Endodermal cell (in vitro differentiated cells): ENCODE measurements around the gene CDC42BPB. TPM values are rescaled to one million over a fixed set of nuclear protein-coding genes. Genes with fewer than 3 reads are reported as not detected.

Experiments
- DNase-seq: peaks from one replicate; pipeline ENCODE4 v3.0.0-alpha.2; 2017
- H3K27ac ChIP-seq: 2 replicates; pipeline ENCODE4 v1.5.1; 2013; ENCODE audit warnings: mild to moderate bottlenecking, low read depth, low read length, moderate library complexity
- H3K27me3 ChIP-seq: 2 replicates; pipeline ENCODE4 v1.6.1; 2013; ENCODE audit warnings: mild to moderate bottlenecking, low read length, moderate library complexity; ENCODE audit not compliant: insufficient read depth, control insufficient read depth, poor library complexity, severe bottlenecking
- H3K36me3 ChIP-seq: 2 replicates; pipeline ENCODE4 v1.7.0; 2013; ENCODE audit warnings: mild to moderate bottlenecking, low read length, moderate library complexity; ENCODE audit not compliant: control insufficient read depth, insufficient read depth
- H3K4me1 ChIP-seq: one replicate; pipeline ENCODE4 v1.7.0; 2013; ENCODE audit warnings: low read length; ENCODE audit not compliant: control insufficient read depth, insufficient read depth
- H3K4me3 ChIP-seq: 2 replicates; pipeline ENCODE4 v1.5.1; 2013; ENCODE audit warnings: mild to moderate bottlenecking, low read length, moderate library complexity
- H3K9ac ChIP-seq: 2 replicates; pipeline ENCODE4 v1.6.1; 2013; ENCODE audit warnings: mild to moderate bottlenecking, low read length, moderate library complexity; ENCODE audit not compliant: poor library complexity, severe bottlenecking; ENCODE audit errors: extremely low read depth
- H3K9me3 ChIP-seq: 2 replicates; pipeline ENCODE4 v1.6.1; 2013; ENCODE audit warnings: mild to moderate bottlenecking, low read length, moderate library complexity; ENCODE audit not compliant: control insufficient read depth
- H3K27ac Mint-ChIP-seq: 2 replicates; pipeline ENCODE4 v1.8.0; 2020; ENCODE audit warnings: mixed read lengths
- H3K27me3 Mint-ChIP-seq: 2 replicates; pipeline ENCODE4 v1.8.0; 2021; ENCODE audit warnings: mild to moderate bottlenecking, mixed read lengths; ENCODE audit not compliant: insufficient read depth
- H3K36me3 Mint-ChIP-seq: 2 replicates; pipeline ENCODE4 v1.8.0; 2020; ENCODE audit warnings: low read depth, mixed read lengths
- H3K4me1 Mint-ChIP-seq: 2 replicates; pipeline ENCODE4 v1.8.0; 2020; ENCODE audit warnings: mixed read lengths
- H3K4me3 Mint-ChIP-seq: 2 replicates; pipeline ENCODE4 v1.8.0; 2020; ENCODE audit warnings: mild to moderate bottlenecking, moderate library complexity, mixed read lengths
- H3K9me3 Mint-ChIP-seq: 2 replicates; pipeline ENCODE4 v1.8.0; 2020; ENCODE audit warnings: mild to moderate bottlenecking, mixed read lengths
- CTCF ChIP-seq: fragments of 200-600 bp; sonication (generic); conservative IDR thresholded peaks from 2 replicates; pipeline ENCODE4 v1.5.0; 2021; ENCODE audit warnings: antibody characterized with exemption, mild to moderate bottlenecking
- WGBS, 2 experiments: methylation state at CpG; one replicate each; pipeline versions ENCODE4 v1.1.5 to v1.1.7; 2013; ENCODE audit warnings: missing lambda C conversion rate in 2 of 2, mixed read lengths in 1 of 2; ENCODE audit not compliant: insufficient coverage in 1 of 2, insufficient read length in 1 of 2; 5-methylcytosine and 5-hydroxymethylcytosine counted together
- total RNA-seq, 2 donors: library from RNA; stranded (reverse); fragmentation: NEBNext Ultra II Directional in 1 of 2; extraction: Animal tissue kit (Norgen Biotek cat#: 25700) in 1 of 2; gene quantifications; 2 replicates in 1 of 2; 3 replicates in 1 of 2; pipeline ENCODE4 v1.2.1, GENCODE V29; 2021

Gene CDC42BPB
- total RNA-seq, 2 donors from 2014 or later = 120 to 123 TPM

GRCh38 chr14:102932484-102933248 lies 124.7 kb downstream of the CDC42BPB start:
- no peak for TF ChIP-seq CTCF
- Mint-ChIP-seq H3K9me3 (no peaks in the 10 kb centered on the region), H3K27ac (no peak overlapping the region), H3K4me1 (no peaks in the 10 kb centered on the region), H3K27me3 (peaks cover 34% of the 10 kb centered on the region), H3K4me3 (no peak overlapping the region), H3K36me3 (peaks cover 42% of the 10 kb centered on the region)
- Histone ChIP-seq H3K27me3 (peaks cover 35% of the 10 kb centered on the region), H3K9me3 (no peaks in the 10 kb centered on the region), H3K4me1 (peaks cover 3% of the 10 kb centered on the region), H3K36me3 (peaks cover 13% of the 10 kb centered on the region), H3K4me3 (no peak overlapping the region), H3K27ac (no peak overlapping the region), H3K9ac (no peak overlapping the region)
- no peak for DNase-seq
- WGBS, 2 experiments = 93 to 94% methylated on average over 12 to 20 of the region's 26 CpGs

GRCh38 chr14:102931580-102932285 lies 125.6 kb downstream of the CDC42BPB start:
- Mint-ChIP-seq H3K36me3 (peaks cover 36% of the 10 kb centered on the region), H3K9me3 (no peaks in the 10 kb centered on the region), H3K27me3 (peaks cover 40% of the 10 kb centered on the region), H3K4me3 (no peak overlapping the region), H3K27ac (no peak overlapping the region), H3K4me1 (no peaks in the 10 kb centered on the region)
- Histone ChIP-seq H3K36me3 (peaks cover 13% of the 10 kb centered on the region), H3K9me3 (no peaks in the 10 kb centered on the region), H3K9ac (no peak overlapping the region), H3K27ac (no peak overlapping the region), H3K4me1 (peaks cover 3% of the 10 kb centered on the region), H3K4me3 (no peak overlapping the region), H3K27me3 (peaks cover 44% of the 10 kb centered on the region)
- no peak for TF ChIP-seq CTCF
- DNase-seq = no peak
- WGBS, 2 experiments = 92 to 100% methylated on average over 3 to 12 of the region's 12 CpGs

- Histone ChIP-seq H3K9ac (no peak overlapping the region), H3K9me3 (no peaks in the 10 kb centered on the region), H3K36me3 (peaks cover 7% of the 10 kb centered on the region), H3K27ac (no peak overlapping the region), H3K27me3 (peaks cover 52% of the 10 kb centered on the region), H3K4me1 (peaks cover 3% of the 10 kb centered on the region), H3K4me3 (no peak overlapping the region)
- DNase-seq = peak; percentile 82
- Mint-ChIP-seq H3K9me3 (no peaks in the 10 kb centered on the region), H3K4me3 (no peak overlapping the region), H3K4me1 (peaks cover 4% of the 10 kb centered on the region), H3K27ac (no peak overlapping the region), H3K36me3 (peaks cover 32% of the 10 kb centered on the region), H3K27me3 (peaks cover 40% of the 10 kb centered on the region)
- no peak for TF ChIP-seq CTCF
- WGBS, 2 experiments = 74 to 90% methylated on average over 19 to 34 of the region's 34 CpGs
Measured at GRCh38 chr14:102930753-102931579, 126.4 kb downstream of the CDC42BPB start.
